CD14-positive monocyte (primary cell): ENCODE results near the gene TPK1. TPM values are rescaled to one million over a fixed set of nuclear protein-coding genes. Genes with fewer than 3 reads are reported as not detected.

Source experiments
- DNase-seq, 3 donors: peaks; one replicate each; pipeline ENCODE4 v3.0.0-alpha.2; 2011 to 2022
- H2AFZ ChIP-seq: 2 replicates; pipeline ENCODE4 v1.6.0; 2012; ENCODE audit warnings: mild to moderate bottlenecking, low read depth, low read length, inconsistent platforms; ENCODE audit not compliant: insufficient read depth, poor library complexity, severe bottlenecking
- H3K27ac ChIP-seq, 2 donors: 1 replicate in 1 of 2; 2 replicates in 1 of 2; pipeline ENCODE4 v1.5.1; 2012 to 2013; ENCODE audit warnings: low read length in 2 of 2, control low read depth in 1 of 2, inconsistent platforms in 1 of 2, low read depth in 1 of 2, mild to moderate bottlenecking in 1 of 2
- H3K27me3 ChIP-seq, 2 donors: one replicate each; pipeline versions ENCODE4 v1.6.0 to v1.6.1; 2011 to 2013; ENCODE audit warnings: low read length in 2 of 2; ENCODE audit not compliant: control insufficient read depth in 2 of 2, insufficient read depth in 2 of 2
- H3K36me3 ChIP-seq, 2 donors: replicated peaks in 1 of 2; 1 replicate in 1 of 2; 2 replicates in 1 of 2; pipeline versions ENCODE4 v1.5.1 to v1.6.1; 2012 to 2013; ENCODE audit warnings: low read length in 2 of 2, control low read depth in 1 of 2, inconsistent platforms in 1 of 2, mild to moderate bottlenecking in 1 of 2; ENCODE audit not compliant: insufficient read depth in 2 of 2, control insufficient read depth in 1 of 2
- H3K4me1 ChIP-seq, 2 donors: 1 replicate in 1 of 2; 2 replicates in 1 of 2; pipeline versions ENCODE4 v1.5.1 to v1.6.1; 2012 to 2013; ENCODE audit warnings: low read length in 2 of 2, control low read depth in 1 of 2, inconsistent platforms in 1 of 2, mild to moderate bottlenecking in 1 of 2, moderate library complexity in 1 of 2; ENCODE audit not compliant: insufficient read depth in 2 of 2, control insufficient read depth in 1 of 2
- H3K4me2 ChIP-seq: replicated peaks from 2 replicates; pipeline ENCODE3; 2012; ENCODE audit warnings: low read length, moderate library complexity, mild to moderate bottlenecking; ENCODE audit not compliant: poor library complexity, severe bottlenecking; ENCODE audit errors: extremely low read depth
- H3K4me3 ChIP-seq, 3 experiments: fragments of 200-600 bp in 1 of 3; sonication (generic) in 1 of 3; replicated peaks in 1 of 3; 1 replicate in 2 of 3; 2 replicates in 1 of 3; pipeline ENCODE4 v1.5.1; 2011 to 2013; ENCODE audit warnings: low read length in 3 of 3, mild to moderate bottlenecking in 3 of 3, control low read depth in 2 of 3, low read depth in 2 of 3, inconsistent platforms in 1 of 3, moderate library complexity in 1 of 3
- H3K79me2 ChIP-seq: 2 replicates; pipeline ENCODE4 v1.6.0; 2012; ENCODE audit warnings: mild to moderate bottlenecking, control low read depth, inconsistent platforms, low read length, moderate library complexity; ENCODE audit not compliant: insufficient read depth
- H3K9ac ChIP-seq: 2 replicates; pipeline ENCODE4 v1.6.0; 2017; ENCODE audit warnings: low read length, mild to moderate bottlenecking; ENCODE audit not compliant: insufficient read depth, poor library complexity, severe bottlenecking
- H3K9me3 ChIP-seq, 2 donors: replicated peaks in 1 of 2; 1 replicate in 1 of 2; 2 replicates in 1 of 2; pipeline versions ENCODE4 v1.5.1 to v1.6.1; 2012 to 2013; ENCODE audit warnings: low read length in 2 of 2, control low read depth in 1 of 2; ENCODE audit not compliant: control insufficient read depth in 1 of 2, insufficient read depth in 1 of 2
- H4K20me1 ChIP-seq: 2 replicates; pipeline ENCODE4 v1.6.0; 2012; ENCODE audit warnings: mild to moderate bottlenecking, low read length, control low read depth, moderate library complexity; ENCODE audit not compliant: insufficient read depth
- H3K27ac Mint-ChIP-seq, 7 donors: one replicate each; pipeline ENCODE4 v1.8.0; 2020; ENCODE audit warnings: mild to moderate bottlenecking in 7 of 7, mixed read lengths in 7 of 7, moderate library complexity in 6 of 7, inconsistent platforms in 2 of 7
- H3K27me3 Mint-ChIP-seq, 3 donors: one replicate each; pipeline ENCODE4 v1.8.0; 2021 to 2022; ENCODE audit warnings: low read depth in 3 of 3, mild to moderate bottlenecking in 3 of 3, mixed read lengths in 3 of 3, moderate library complexity in 3 of 3, inconsistent platforms in 1 of 3
- H3K36me3 Mint-ChIP-seq, 2 donors: one replicate each; pipeline ENCODE4 v1.8.0; 2020; ENCODE audit warnings: mixed read lengths in 2 of 2, inconsistent platforms in 1 of 2, mild to moderate bottlenecking in 1 of 2
- H3K4me1 Mint-ChIP-seq: one replicate; pipeline ENCODE4 v1.8.0; 2020; ENCODE audit warnings: mild to moderate bottlenecking, mixed read lengths
- H3K4me3 Mint-ChIP-seq, 2 donors: one replicate each; pipeline ENCODE4 v1.8.0; 2020; ENCODE audit warnings: mild to moderate bottlenecking in 2 of 2, mixed read lengths in 2 of 2, moderate library complexity in 1 of 2
- H3K9me3 Mint-ChIP-seq, 7 donors: one replicate each; pipeline ENCODE4 v1.8.0; 2020 to 2022; ENCODE audit warnings: mixed read lengths in 7 of 7, mild to moderate bottlenecking in 6 of 7, moderate library complexity in 6 of 7, inconsistent platforms in 2 of 7
- CTCF ChIP-seq: fragments of 200-600 bp; IDR thresholded peaks from one replicate; pipeline ENCODE4 v1.8.0; 2022; ENCODE audit warnings: antibody characterized with exemption, mild to moderate bottlenecking
- WGBS: methylation state at CpG from one replicate; pipeline ENCODE4 v1.1.5; 2013; ENCODE audit warnings: missing lambda C conversion rate; ENCODE audit not compliant: insufficient coverage; 5-methylcytosine and 5-hydroxymethylcytosine counted together
- intact Hi-C, 2 donors: fragments of 100-400 bp; cut with micrococcal nuclease; formaldehyde crosslinking; loops; one replicate each; pipeline versions ENCODE4 v1.15.0 to v1.15.1; 2023
- polyA plus RNA-seq, 3 donors: library from polyadenylated mRNA; depleted of rRNA in 1 of 3; unstranded in 2 of 3; stranded (reverse) in 1 of 3; fragments of 300-500 nt in 2 of 3; fragments of >200 nt in 1 of 3; fragmentation: Illumina TruSeq in 2 of 3; gene quantifications; 1 replicate in 2 of 3; 2 replicates in 1 of 3; pipeline ENCODE4 v1.2.3, GENCODE V29; 2012 to 2021

TPK1 gene
- polyA plus RNA-seq, 3 donors, result 18.9 to 33.8 (median 33.1) TPM

DNA sequence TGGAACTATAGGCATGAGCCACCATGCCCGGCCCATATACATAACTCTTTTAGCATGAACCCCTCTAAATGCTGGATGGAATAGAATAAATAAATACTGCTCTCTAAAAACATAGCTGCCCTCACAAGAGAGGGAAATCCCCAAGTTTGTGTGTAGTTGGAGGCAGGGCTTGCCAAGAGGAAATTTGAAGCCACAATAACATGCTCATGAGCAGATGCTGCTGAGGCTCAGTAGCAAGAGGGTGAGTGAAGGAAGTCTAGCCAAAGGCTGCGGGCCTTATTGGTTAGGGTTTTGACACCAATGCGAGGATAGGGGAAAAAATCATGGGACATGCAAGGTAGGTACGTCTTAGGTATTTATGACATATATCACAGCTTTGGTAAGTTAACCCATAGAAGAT lies 17.3 kb downstream of the TPK1 start:
- TF ChIP-seq CTCF, result no peak
- H3K4me2 ChIP-seq, result no peak overlapping the region
- no peak overlapping the region for H3K4me3 ChIP-seq
- intact Hi-C loops, result no loop called here
- DNase-seq, result no peak
- Mint-ChIP-seq H3K36me3 (peaks cover 7 to 8% of the 10 kb centered on the region in 2 donors), H3K27ac (peak overlapping the region in 1 of 7 donors; percentile 46), H3K4me1 (peaks cover 2% of the 10 kb centered on the region), H3K9me3 (no peaks in the 10 kb centered on the region), H3K4me3 (no peak overlapping the region), H3K27me3 (no peaks in the 10 kb centered on the region)
- 6% methylated on average over 2 of the region's 4 CpGs for WGBS
- H2AFZ ChIP-seq, result no peak overlapping the region
- H3K9me3 ChIP-seq, result no peaks in the 10 kb centered on the region
- no peaks in the 10 kb centered on the region for H3K4me1 ChIP-seq
- no peaks in the 10 kb centered on the region for H3K79me2 ChIP-seq
- no peaks in the 10 kb centered on the region for H3K27me3 ChIP-seq
- H4K20me1 ChIP-seq, result peaks cover 4% of the 10 kb centered on the region
- H3K36me3 ChIP-seq, result no peaks in the 10 kb centered on the region
- no peak overlapping the region for H3K9ac ChIP-seq
- H3K27ac ChIP-seq, result no peak overlapping the region

DNA sequence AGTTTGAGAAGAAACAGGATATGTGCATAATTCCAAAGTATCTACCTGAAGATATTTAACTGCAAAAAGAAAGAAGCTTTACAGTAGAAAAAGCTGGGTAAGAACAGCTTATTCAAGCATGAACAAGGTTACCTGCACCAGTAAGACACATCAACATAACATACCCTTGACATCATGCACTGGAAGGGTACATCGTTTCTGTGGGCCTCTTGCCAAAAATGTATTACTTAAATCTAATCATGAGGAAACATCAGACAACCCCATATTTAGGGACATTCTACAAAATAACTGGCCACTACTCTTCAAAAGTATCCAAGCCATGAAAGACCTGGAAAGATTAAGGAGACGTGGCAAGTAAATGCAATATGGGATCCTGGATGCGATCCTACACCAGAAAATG lies 18.9 kb downstream of the TPK1 start:
- Histone ChIP-seq H3K4me2 (no peak overlapping the region), H3K4me1 (peaks cover 10 to 14% of the 10 kb centered on the region in 2 donors), H3K9me3 (no peaks in the 10 kb centered on the region), H3K36me3 (no peaks in the 10 kb centered on the region), H3K27me3 (no peaks in the 10 kb centered on the region), H3K9ac (no peak overlapping the region), H2AFZ (no peak overlapping the region), H3K27ac (no peak overlapping the region), H4K20me1 (peaks cover 4% of the 10 kb centered on the region), H3K4me3 (no peak overlapping the region), H3K79me2 (no peaks in the 10 kb centered on the region)
- Mint-ChIP-seq H3K9me3 (no peaks in the 10 kb centered on the region), H3K4me1 (peaks cover 13% of the 10 kb centered on the region), H3K27ac (no peak overlapping the region), H3K27me3 (no peaks in the 10 kb centered on the region), H3K4me3 (no peak overlapping the region), H3K36me3 (peaks cover 7% of the 10 kb centered on the region in 2 donors)
- 13% methylated on average over 1 of the region's 3 CpGs for WGBS
- no peak for TF ChIP-seq CTCF
- no peak for DNase-seq
- intact Hi-C loops, result no loop called here
